GM10248 (cell line): ENCODE measurements around the gene CYB561.
A peak's percentile ranks its signal among the peaks of the same experiment; 100 is the strongest.

ENCODE experiments used
- CTCF ChIA-PET: fragments of 300-600 bp; sonication (Branson Sonifier 250); formaldehyde crosslinking; extraction: SDS; loops from one replicate; lab custom pipeline; 2021; ENCODE audit warnings: antibody characterized with exemption; lab: Yijun Ruan, JAX
- POLR2A ChIA-PET: fragments of 350-650 bp; sonication (Branson Sonifier 250); formaldehyde crosslinking; extraction: SDS; loops from one replicate; lab custom pipeline; 2020; ENCODE audit warnings: antibody characterized with exemption; lab: Yijun Ruan, JAX
- DNase-seq: peaks from one replicate; pipeline ENCODE4 v3.0.0; 2012; ENCODE audit errors: extremely low spot score
- TF ChIP-seq, protein P1 (sequence below): IDR thresholded peaks from 2 replicates; pipeline ENCODE4 v1.5.1; 2012; ENCODE audit warnings: mild to moderate bottlenecking, low read depth; ENCODE audit errors: extremely low read depth, missing control alignments, control extremely low read depth

The CYB561 gene

DNA sequence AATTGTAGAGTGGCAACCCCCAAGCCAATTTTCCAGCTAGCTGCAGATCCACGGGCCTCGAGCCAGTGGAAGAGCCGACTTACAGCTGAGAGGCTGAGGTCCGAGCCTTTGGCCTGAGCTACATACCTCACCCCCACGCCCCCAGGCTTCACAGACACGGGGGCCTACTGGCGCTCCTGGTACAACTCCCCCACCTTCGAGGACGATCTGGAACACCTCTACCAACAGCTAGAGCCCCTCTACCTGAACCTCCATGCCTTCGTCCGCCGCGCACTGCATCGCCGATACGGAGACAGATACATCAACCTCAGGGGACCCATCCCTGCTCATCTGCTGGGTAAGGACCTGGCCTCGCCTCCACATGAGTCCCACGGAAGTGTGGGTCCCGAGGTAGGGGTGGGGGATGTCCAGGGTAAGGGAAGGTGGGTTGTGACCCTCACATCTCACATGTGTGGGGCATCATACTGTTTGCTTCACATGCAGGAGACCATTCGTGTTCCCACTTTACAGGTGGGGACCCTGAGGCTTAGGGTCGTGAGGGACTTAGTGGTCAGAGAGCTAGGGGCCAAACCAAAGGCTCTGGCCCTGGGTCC is 34.2 kb upstream of the CYB561 start:
- TF ChIP-seq, protein P1, sequence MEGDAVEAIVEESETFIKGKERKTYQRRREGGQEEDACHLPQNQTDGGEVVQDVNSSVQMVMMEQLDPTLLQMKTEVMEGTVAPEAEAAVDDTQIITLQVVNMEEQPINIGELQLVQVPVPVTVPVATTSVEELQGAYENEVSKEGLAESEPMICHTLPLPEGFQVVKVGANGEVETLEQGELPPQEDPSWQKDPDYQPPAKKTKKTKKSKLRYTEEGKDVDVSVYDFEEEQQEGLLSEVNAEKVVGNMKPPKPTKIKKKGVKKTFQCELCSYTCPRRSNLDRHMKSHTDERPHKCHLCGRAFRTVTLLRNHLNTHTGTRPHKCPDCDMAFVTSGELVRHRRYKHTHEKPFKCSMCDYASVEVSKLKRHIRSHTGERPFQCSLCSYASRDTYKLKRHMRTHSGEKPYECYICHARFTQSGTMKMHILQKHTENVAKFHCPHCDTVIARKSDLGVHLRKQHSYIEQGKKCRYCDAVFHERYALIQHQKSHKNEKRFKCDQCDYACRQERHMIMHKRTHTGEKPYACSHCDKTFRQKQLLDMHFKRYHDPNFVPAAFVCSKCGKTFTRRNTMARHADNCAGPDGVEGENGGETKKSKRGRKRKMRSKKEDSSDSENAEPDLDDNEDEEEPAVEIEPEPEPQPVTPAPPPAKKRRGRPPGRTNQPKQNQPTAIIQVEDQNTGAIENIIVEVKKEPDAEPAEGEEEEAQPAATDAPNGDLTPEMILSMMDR, result no peak
- POLR2A ChIA-PET, result no interaction called here

GRCh38 chr17:63479495-63480184 is 33.5 kb upstream of the CYB561 start:
- TF ChIP-seq, protein P1, result no peak
- DNase-seq, result no peak
- ChIA-PET CTCF (interaction anchor here (0.7 to 9.3 kb wide), 35 partner anchors 9 to 1274 kb away, joined by 3 to 224 read pairs (median 5); partner anchors contain the start of gene CYB561), POLR2A (no interaction called here)

More for the DNA sequence above, 34.2 kb upstream of the CYB561 start:
- CTCF ChIA-PET, result interaction anchor here (1.0 to 9.3 kb wide), 20 partner anchors 10 to 135 kb away, joined by 3 to 224 read pairs (median 6); partner anchors contain the start of gene CYB561
- no peak for DNase-seq

DNA sequence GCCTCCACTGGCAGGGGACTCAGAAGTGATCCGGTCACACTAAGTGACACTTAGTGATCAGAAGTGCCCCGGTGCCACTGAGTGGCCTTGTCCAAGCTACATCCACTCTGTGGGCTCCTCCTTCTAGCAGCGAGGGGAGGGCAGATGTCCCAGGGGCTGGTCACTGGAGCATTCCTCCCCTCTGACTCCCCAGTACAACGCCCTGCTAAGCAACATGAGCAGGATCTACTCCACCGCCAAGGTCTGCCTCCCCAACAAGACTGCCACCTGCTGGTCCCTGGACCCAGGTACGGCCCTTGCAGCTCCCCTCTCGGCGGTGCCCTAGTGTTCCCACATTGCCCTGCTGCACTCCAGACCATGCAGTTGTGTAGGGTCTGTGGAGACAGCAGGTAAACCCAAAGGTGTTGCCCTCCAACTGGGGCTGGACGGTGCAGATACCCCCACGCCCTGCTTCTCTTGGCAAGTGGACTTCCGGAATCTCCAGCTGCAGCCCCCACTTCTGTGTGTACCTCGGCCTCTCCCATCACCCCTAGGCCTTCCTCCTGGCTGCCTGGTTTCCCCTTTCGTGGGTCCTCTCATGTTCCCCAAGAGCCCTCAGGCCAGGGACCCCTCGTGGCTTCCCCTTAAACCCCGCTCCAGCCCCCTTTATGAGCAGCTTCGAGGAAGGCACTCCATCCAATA is 32.8 kb upstream of the CYB561 start:
- CTCF ChIA-PET, result interaction anchor here (0.7 to 9.3 kb wide), 37 partner anchors 9 to 1274 kb away, joined by 3 to 224 read pairs (median 5); partner anchors contain the start of gene CYB561
- POLR2A ChIA-PET, result no interaction called here
- TF ChIP-seq, protein P1, result peak; percentile 87
- DNase-seq, result peak; percentile 92

DNA sequence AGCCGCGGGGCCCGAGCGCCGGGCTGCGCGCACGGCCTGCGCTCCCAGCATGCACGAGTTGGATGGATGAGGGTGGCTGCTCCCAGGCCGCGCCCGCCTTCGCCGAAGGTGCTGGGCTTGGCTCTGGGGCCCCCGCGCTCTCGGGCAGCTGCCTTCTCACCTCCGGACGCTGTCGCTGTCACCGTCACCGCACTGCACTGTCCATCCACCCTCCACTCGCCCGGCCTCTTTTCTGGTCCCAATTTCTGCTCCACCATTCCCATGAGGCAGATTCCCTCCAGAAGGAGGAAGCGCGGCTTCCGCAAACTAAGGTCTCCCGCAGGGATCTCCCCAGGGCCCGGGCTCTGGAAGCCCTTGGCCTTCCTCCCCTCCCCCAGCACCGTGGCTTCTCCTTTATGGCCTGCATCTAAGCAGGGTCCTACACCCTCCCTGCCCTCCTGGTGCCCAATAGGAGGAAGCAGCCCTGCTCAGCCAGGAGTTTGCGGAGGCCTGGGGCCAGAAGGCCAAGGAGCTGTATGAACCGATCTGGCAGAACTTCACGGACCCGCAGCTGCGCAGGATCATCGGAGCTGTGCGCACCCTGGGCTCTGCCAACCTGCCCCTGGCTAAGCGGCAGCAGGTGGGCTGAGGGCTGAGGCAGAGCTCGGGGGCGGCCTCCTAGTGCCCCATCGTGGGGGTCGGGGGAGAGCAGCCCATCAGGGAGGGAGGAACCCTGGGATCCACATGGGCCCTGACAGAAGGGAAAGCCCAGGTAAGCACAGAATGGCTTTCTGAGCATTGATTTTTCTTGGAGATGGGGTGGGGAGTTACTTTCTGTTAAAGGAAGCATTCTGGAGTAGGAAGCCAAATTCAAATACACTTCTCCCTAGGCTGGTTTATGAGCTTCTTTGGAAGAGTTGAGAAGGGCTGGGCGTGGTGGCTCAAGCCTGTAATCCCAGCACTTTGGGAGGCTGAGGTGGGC is 31.7 kb upstream of the CYB561 start:
- POLR2A ChIA-PET, result no interaction called here
- TF ChIP-seq, protein P1, result no peak
- DNase-seq, result no peak
- CTCF ChIA-PET, result interaction anchor here (0.8 to 9.3 kb wide), 22 partner anchors 8 to 1272 kb away, joined by 3 to 224 read pairs (median 8); partner anchors contain the start of gene CYB561

DNA sequence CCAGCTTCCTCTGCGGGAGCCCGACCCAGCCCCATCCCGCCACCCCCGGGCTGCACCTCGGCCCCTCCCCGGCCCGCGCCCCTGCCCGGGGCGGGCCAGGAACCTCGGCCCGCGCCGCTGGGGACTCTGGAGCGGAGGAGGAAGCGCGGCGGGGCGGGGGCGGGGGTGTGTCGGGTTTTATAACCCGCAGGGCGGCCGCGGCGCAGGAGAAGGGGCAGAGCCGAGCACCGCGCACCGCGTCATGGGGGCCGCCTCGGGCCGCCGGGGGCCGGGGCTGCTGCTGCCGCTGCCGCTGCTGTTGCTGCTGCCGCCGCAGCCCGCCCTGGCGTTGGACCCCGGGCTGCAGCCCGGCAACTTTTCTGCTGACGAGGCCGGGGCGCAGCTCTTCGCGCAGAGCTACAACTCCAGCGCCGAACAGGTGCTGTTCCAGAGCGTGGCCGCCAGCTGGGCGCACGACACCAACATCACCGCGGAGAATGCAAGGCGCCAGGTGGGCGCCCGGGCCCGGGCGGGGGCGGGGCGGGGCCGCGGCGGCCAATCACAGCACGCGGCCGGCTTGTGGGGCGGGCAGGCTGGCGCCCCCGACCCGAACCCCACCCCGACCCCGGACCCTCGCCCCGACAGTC is 30.9 kb upstream of the CYB561 start, which contains the start of gene ACE:
Gene ACE, plus strand, starts transcription at position 208 of the 626 bp plus-strand sequence. Its CDS starts 34 bp downstream, at position 242.
- TF ChIP-seq, protein P1, result no peak
- ChIA-PET POLR2A (no interaction called here), CTCF (interaction anchor here (0.6 to 9.3 kb wide), 3 partner anchors 37 to 50 kb away, joined by 3 to 224 read pairs (median 3); no protein-coding TSS in a partner anchor)
- no peak for DNase-seq
